Keratinocyte (primary cell): Measurements from ENCODE around the gene MGRN1. TPM values are rescaled to one million over a fixed set of nuclear protein-coding genes. Genes with fewer than 3 reads are reported as not detected.

Source experiments
- DNase-seq: peaks from one replicate; pipeline ENCODE4 v3.0.0-alpha.2; 2011; ENCODE audit warnings: low read depth, missing footprints, low spot score
- FAIRE-seq: peaks from 2 replicates; lab custom pipeline; 2011; peaks lifted over from hg19 to GRCh38; lab: Jason Lieb, UNC
- H2AFZ ChIP-seq: 2 replicates; pipeline ENCODE4 v1.6.0; 2012; ENCODE audit warnings: low read length, control low read depth, inconsistent platforms; ENCODE audit not compliant: control insufficient read depth
- H3K27ac ChIP-seq: 2 replicates; pipeline ENCODE4 v1.5.1; 2011; ENCODE audit warnings: low read length; ENCODE audit not compliant: control insufficient read depth, insufficient read depth
- H3K27me3 ChIP-seq: 3 replicates; pipeline ENCODE4 v1.6.0; 2011; ENCODE audit warnings: low read length; ENCODE audit not compliant: control insufficient read depth, insufficient read depth; ENCODE audit errors: extremely low read depth
- H3K36me3 ChIP-seq, 2 experiments: 2 replicates in 1 of 2; 3 replicates in 1 of 2; pipeline ENCODE4 v1.5.1; 2011; ENCODE audit warnings: low read length in 2 of 2, mild to moderate bottlenecking in 1 of 2; ENCODE audit not compliant: control insufficient read depth in 2 of 2, insufficient read depth in 2 of 2; ENCODE audit errors: extremely low read depth in 1 of 2
- H3K4me1 ChIP-seq: 3 replicates; pipeline ENCODE4 v1.5.1; 2011; ENCODE audit warnings: low read length; ENCODE audit not compliant: control insufficient read depth, insufficient read depth; ENCODE audit errors: extremely low read depth
- H3K4me2 ChIP-seq: 3 replicates; pipeline ENCODE4 v1.6.0; 2011; ENCODE audit warnings: low read depth, low read length; ENCODE audit not compliant: control insufficient read depth, insufficient read depth; ENCODE audit errors: extremely low read depth
- H3K4me3 ChIP-seq, 3 experiments: fragments of 200-600 bp in 1 of 3; sonication (generic) in 1 of 3; 2 replicates in 2 of 3; 3 replicates in 1 of 3; pipeline ENCODE4 v1.5.1; 2011 to 2016; ENCODE audit warnings: low read length in 3 of 3, mild to moderate bottlenecking in 3 of 3, control low read depth in 2 of 3, inconsistent platforms in 1 of 3, low read depth in 1 of 3, mixed read lengths in 1 of 3, mixed run types in 1 of 3, moderate library complexity in 1 of 3; ENCODE audit not compliant: control insufficient read depth in 2 of 3, insufficient read depth in 2 of 3; ENCODE audit errors: extremely low read depth in 1 of 3
- H3K79me2 ChIP-seq: 2 replicates; pipeline ENCODE4 v1.6.0; 2012; ENCODE audit warnings: low read length; ENCODE audit not compliant: control insufficient read depth, insufficient read depth
- H3K9ac ChIP-seq: 3 replicates; pipeline ENCODE4 v1.6.0; 2011; ENCODE audit warnings: low read length; ENCODE audit not compliant: control insufficient read depth, insufficient read depth; ENCODE audit errors: extremely low read depth
- H3K9me1 ChIP-seq: 3 replicates; pipeline ENCODE4 v1.6.0; 2011; ENCODE audit warnings: low read length; ENCODE audit not compliant: control insufficient read depth, insufficient read depth; ENCODE audit errors: extremely low read depth
- H3K9me3 ChIP-seq: 2 replicates; pipeline ENCODE4 v1.5.1; 2012; ENCODE audit warnings: low read depth, low read length; ENCODE audit not compliant: control insufficient read depth
- H4K20me1 ChIP-seq: 3 replicates; pipeline ENCODE4 v1.6.0; 2011; ENCODE audit warnings: low read length; ENCODE audit not compliant: control insufficient read depth, insufficient read depth; ENCODE audit errors: extremely low read depth
- CTCF ChIP-seq, 3 experiments: IDR thresholded peaks in 1 of 3; conservative IDR thresholded peaks in 1 of 3; optimal IDR thresholded peaks in 1 of 3; 2 replicates in 2 of 3; 3 replicates in 1 of 3; pipeline versions ENCODE3 to v1.5.1; 2011; ENCODE audit warnings: low read length in 3 of 3, mild to moderate bottlenecking in 3 of 3, moderate library complexity in 2 of 3, control low read depth in 1 of 3, inconsistent platforms in 1 of 3; ENCODE audit not compliant: insufficient read depth in 2 of 3; ENCODE audit errors: extremely low read depth in 1 of 3
- EZH2 ChIP-seq: IDR thresholded peaks from one replicate; pipeline ENCODE4 v1.6.1; 2012; ENCODE audit warnings: inconsistent platforms, mild to moderate bottlenecking, low read length, moderate library complexity
- dilution Hi-C: fragments of 300-500 bp; cut with MboI; formaldehyde crosslinking; loops from one replicate; pipeline ENCODE4 v1.7.0; 2020; ENCODE audit warnings: low sequenced_read_pairs; ENCODE audit not compliant: extremely low pct_ligation_motif_present
- polyA plus RNA-seq, 5 experiments: library from polyadenylated mRNA; depleted of rRNA in 3 of 5; stranded (reverse) in 3 of 5; stranded (forward) in 1 of 5; unstranded in 1 of 5; fragments of >200 nt; gene quantifications; 1 replicate in 1 of 5; 2 replicates in 3 of 5; 3 replicates in 1 of 5; pipeline versions ENCODE4 v1.2.1 to v1.2.3, GENCODE V29; 2011 to 2012; ENCODE audit warnings: missing spikeins in 2 of 5, low read depth in 1 of 5, low replicate concordance in 1 of 5

The MGRN1 gene
- polyA plus RNA-seq, 1 donor (not counting 4 experiments of a cell fraction or from before 2014, with no cell fraction given): 1.9 TPM

- H3K9ac ChIP-seq: no peak overlapping the region
- FAIRE-seq (no peak), DNase-seq (no peak)
- H3K27ac ChIP-seq: no peak overlapping the region
- no peaks in the 10 kb centered on the region for H3K79me2 ChIP-seq
- H3K9me3 ChIP-seq: no peaks in the 10 kb centered on the region
- dilution Hi-C loops: no loop called here
- no peaks in the 10 kb centered on the region for H4K20me1 ChIP-seq
- H3K4me2 ChIP-seq: no peak overlapping the region
- no peaks in the 10 kb centered on the region for H3K9me1 ChIP-seq
- peaks cover 6 to 29% of the 10 kb centered on the region in 2 experiments for H3K36me3 ChIP-seq
- H3K4me1 ChIP-seq: peaks cover 10% of the 10 kb centered on the region
- no peaks in the 10 kb centered on the region for H3K27me3 ChIP-seq
- TF ChIP-seq CTCF (optimal IDR thresholded peaks at IDR 0.05 in 1 of 3, IDR thresholded peaks at IDR 0.05 in 1 of 3, conservative IDR thresholded peaks at IDR 0.05 in 1 of 3; ENCODE audit: extremely low read depth in 1 of 3, insufficient read depth in 2 of 3, low read length in 3 of 3) (no peak), EZH2 (no peak)
- H2AFZ ChIP-seq: no peak overlapping the region
- no peak overlapping the region for H3K4me3 ChIP-seq
Measured at GRCh38 chr16:4689091-4689671, 64.6 kb downstream of the MGRN1 start.

GRCh38 chr16:4689864-4690704 lies 65.5 kb downstream of the MGRN1 start:
- no peaks in the 10 kb centered on the region for H3K9me1 ChIP-seq
- TF ChIP-seq CTCF (optimal IDR thresholded peaks at IDR 0.05 in 1 of 3, IDR thresholded peaks at IDR 0.05 in 1 of 3, conservative IDR thresholded peaks at IDR 0.05 in 1 of 3; ENCODE audit: extremely low read depth in 1 of 3, insufficient read depth in 2 of 3, low read length in 3 of 3): no peak
- no peak for TF ChIP-seq EZH2
- no peak overlapping the region for H3K9ac ChIP-seq
- no peaks in the 10 kb centered on the region for H4K20me1 ChIP-seq
- no peaks in the 10 kb centered on the region for H3K79me2 ChIP-seq
- H3K4me3 ChIP-seq: no peak overlapping the region
- H3K4me1 ChIP-seq: peaks cover 5% of the 10 kb centered on the region
- H3K9me3 ChIP-seq: no peaks in the 10 kb centered on the region
- dilution Hi-C loops: no loop called here
- no peak overlapping the region for H3K4me2 ChIP-seq
- H3K27ac ChIP-seq: no peak overlapping the region
- H2AFZ ChIP-seq: no peak overlapping the region
- no peaks in the 10 kb centered on the region for H3K27me3 ChIP-seq
- DNase-seq (no peak), FAIRE-seq (no peak)
- H3K36me3 ChIP-seq: peaks cover 5 to 24% of the 10 kb centered on the region in 2 experiments
